GM06990 (cell line): Measurements from ENCODE around the gene TSPAN11.
"Not testable (repeated sequence)": the region's sequence is repeated elsewhere in the genome, so short reads cannot be mapped to it uniquely, and the experiment has no call there.

Source experiments
- DNase-seq: peaks from one replicate; pipeline ENCODE4 v3.0.0-alpha.2; 2011; ENCODE audit not compliant: insufficient read length; ENCODE audit errors: extremely low read depth
- H3K27me3 ChIP-seq: replicated peaks from 2 replicates; pipeline ENCODE4 v1.6.0; 2011; ENCODE audit warnings: low read length; ENCODE audit not compliant: control insufficient read depth, insufficient read depth
- H3K36me3 ChIP-seq: 2 replicates; pipeline ENCODE4 v1.5.1; 2011; ENCODE audit warnings: low read length; ENCODE audit not compliant: control insufficient read depth, insufficient read depth
- H3K4me3 ChIP-seq: replicated peaks from 2 replicates; pipeline ENCODE4 v1.5.1; 2011; ENCODE audit warnings: low read depth, mild to moderate bottlenecking, control low read depth, low read length
- TF ChIP-seq, protein P1 (sequence below): IDR thresholded peaks from 2 replicates; pipeline ENCODE4 v1.5.1; 2011; ENCODE audit warnings: low read length, control low read depth, mild to moderate bottlenecking, inconsistent platforms; ENCODE audit not compliant: insufficient read depth, poor library complexity, severe bottlenecking

Gene TSPAN11

DNA sequence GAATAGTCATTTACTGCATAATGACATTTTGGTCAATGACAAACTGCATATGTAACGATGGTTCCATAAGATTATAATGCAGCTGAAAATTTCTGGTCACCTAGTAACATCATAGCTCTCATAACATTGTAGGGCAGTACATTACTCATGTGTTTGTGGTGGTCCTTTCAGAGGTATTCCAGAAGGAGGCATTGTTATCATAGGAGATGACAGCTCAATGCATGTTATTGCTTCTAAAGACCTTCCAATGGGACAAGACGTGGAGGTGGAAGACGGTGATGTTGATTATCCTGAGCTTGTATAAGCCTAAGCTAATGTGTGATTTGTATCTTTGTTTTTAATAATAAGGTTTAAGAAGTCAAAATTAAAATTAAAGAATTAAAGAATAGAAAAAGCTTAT, 43.8 kb upstream of the TSPAN11 start:
- TF ChIP-seq, protein P1, sequence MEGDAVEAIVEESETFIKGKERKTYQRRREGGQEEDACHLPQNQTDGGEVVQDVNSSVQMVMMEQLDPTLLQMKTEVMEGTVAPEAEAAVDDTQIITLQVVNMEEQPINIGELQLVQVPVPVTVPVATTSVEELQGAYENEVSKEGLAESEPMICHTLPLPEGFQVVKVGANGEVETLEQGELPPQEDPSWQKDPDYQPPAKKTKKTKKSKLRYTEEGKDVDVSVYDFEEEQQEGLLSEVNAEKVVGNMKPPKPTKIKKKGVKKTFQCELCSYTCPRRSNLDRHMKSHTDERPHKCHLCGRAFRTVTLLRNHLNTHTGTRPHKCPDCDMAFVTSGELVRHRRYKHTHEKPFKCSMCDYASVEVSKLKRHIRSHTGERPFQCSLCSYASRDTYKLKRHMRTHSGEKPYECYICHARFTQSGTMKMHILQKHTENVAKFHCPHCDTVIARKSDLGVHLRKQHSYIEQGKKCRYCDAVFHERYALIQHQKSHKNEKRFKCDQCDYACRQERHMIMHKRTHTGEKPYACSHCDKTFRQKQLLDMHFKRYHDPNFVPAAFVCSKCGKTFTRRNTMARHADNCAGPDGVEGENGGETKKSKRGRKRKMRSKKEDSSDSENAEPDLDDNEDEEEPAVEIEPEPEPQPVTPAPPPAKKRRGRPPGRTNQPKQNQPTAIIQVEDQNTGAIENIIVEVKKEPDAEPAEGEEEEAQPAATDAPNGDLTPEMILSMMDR: no peak
- no peaks in the 10 kb centered on the region for H3K27me3 ChIP-seq
- no peak overlapping the region for H3K4me3 ChIP-seq
- H3K36me3 ChIP-seq: no peaks in the 10 kb centered on the region
- DNase-seq: no peak

DNA sequence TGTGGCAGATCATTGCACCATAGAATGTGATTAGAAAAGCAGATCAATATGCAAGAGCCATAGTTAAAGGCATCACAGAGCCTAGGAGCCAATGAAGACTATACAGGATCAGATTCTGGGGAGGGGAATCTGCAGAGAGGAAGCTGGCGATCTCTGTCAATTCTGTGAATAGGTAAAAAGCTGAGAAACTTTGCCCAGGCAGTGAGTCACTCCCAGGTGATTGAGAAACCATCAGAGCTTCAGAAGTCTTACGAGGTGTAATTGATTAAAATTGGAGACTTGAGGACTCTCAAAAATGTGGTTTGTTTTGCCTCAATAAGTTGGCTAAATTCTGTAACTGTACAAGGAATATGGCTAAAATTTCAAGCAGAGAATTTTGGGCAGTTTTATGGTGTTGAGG, 41.7 kb upstream of the TSPAN11 start:
- H3K27me3 ChIP-seq: no peaks in the 10 kb centered on the region
- DNase-seq: no peak
- H3K36me3 ChIP-seq: no peaks in the 10 kb centered on the region
- no peak overlapping the region for H3K4me3 ChIP-seq
- TF ChIP-seq, protein P1: no peak

DNA sequence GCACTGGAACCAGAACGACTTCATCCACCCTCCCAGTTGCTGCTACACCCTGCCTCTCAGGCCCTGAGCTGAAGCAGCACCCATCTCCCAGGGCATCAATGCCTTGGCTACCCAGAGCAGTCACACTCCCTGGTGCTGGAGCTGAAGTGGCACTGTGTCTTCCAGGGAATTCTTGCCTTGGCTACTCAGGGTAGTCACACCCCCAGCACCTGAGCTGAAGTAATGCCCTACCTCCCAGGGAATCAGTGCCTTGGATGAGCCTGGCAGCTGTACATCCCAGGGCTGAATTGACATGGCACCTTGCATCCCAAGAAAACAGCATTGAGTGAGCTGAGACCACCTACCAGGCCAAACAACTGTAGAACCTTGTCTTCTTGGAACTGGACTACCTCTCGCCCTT, 41.2 kb upstream of the TSPAN11 start:
- Histone ChIP-seq H3K36me3 (no peaks in the 10 kb centered on the region), H3K27me3 (no peaks in the 10 kb centered on the region), H3K4me3 (no peak overlapping the region)
- TF ChIP-seq, protein P1: no peak
- DNase-seq: no peak

DNA sequence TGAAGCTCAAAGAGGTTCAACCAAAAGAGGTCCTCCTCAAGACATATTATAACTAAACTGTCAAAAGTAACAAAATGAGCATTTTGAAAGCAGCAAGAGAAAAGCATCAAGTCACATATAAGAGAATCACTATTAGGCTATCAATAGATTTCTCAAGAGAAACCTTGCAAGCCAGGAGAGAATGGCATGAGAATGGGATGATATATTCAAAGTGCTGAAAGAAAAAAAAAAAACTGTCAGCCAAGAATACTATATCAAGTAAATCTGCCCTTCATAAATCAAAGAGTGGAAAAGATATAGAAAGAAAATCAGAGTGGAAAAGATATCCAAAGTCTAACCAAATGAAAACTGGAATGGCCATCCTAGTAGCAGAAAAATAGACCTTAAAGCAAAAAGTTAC, 39.3 kb upstream of the TSPAN11 start:
- Histone ChIP-seq H3K36me3 (no peaks in the 10 kb centered on the region), H3K4me3 (no peak overlapping the region), H3K27me3 (no peaks in the 10 kb centered on the region)
- TF ChIP-seq, protein P1: no peak
- DNase-seq: no peak

DNA sequence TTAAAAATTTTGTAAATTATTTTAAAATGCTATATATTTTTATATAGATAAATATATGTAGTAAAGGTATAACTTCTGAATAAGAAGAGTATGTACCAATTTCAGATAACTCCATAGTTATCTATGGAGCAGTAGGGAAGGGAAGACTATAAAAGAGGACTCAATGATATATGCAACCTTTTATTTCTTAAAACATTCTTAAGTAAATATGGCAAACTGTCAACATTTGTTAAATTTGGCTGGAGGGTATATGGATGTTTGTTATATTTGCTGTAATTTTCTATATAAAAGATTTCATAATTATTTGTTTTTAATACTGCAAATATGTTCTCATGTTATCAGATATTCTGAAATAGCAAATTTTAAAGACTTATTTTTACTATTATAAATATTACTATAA, 38.3 kb upstream of the TSPAN11 start:
- Histone ChIP-seq H3K36me3 (no peaks in the 10 kb centered on the region), H3K27me3 (no peaks in the 10 kb centered on the region), H3K4me3 (no peak overlapping the region)
- TF ChIP-seq, protein P1: no peak
- no peak for DNase-seq

DNA sequence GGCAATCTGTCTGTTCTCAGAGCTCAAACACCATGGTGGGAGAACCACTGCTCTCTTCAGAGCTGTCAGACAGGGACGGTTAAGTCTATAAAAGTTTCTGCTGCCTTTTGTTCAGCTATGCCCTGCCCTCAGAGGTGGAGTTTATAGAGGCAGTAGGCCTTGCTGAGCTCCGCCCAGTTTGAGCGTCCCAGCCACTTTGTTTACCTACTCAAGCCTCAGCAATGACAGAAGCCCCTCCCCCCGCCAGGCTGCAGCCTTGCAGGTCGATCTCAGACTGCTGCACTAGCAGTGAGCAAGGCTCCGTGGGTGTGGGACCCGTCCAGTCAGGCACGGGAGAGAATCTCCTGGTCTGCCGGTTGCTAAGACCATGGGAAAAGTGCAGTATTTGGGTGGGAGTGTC, 32.0 kb upstream of the TSPAN11 start:
- not testable (repeated sequence) for H3K4me3 ChIP-seq, DNase-seq, H3K27me3 ChIP-seq, H3K36me3 ChIP-seq
